Ovary (tissue), 9 donors: ENCODE data around the gene LYSMD3. TPM values are rescaled to one million over a fixed set of nuclear protein-coding genes. Genes with fewer than 3 reads are reported as not detected.

Experiments used
- DNase-seq, 5 donors: peaks; one replicate each; pipeline ENCODE4 v3.0.0-alpha.2; 2019 to 2020
- H3K27ac ChIP-seq, 2 donors: fragments of 200-600 bp; one replicate each; pipeline versions ENCODE4 v1.5.1 to v1.8.0; 2019 to 2022
- H3K27me3 ChIP-seq: fragments of 200-600 bp; one replicate; pipeline ENCODE4 v1.8.0; 2022
- H3K36me3 ChIP-seq: fragments of 200-600 bp; sonication (generic); one replicate; pipeline ENCODE4 v1.5.1; 2019
- H3K4me1 ChIP-seq: one replicate; pipeline ENCODE4 v1.8.1; 2013; ENCODE audit warnings: mild to moderate bottlenecking, moderate library complexity; ENCODE audit not compliant: insufficient read depth
- H3K4me3 ChIP-seq: fragments of 200-600 bp; sonication (generic); one replicate; pipeline ENCODE4 v1.5.1; 2017
- H3K9me3 ChIP-seq, 2 donors: fragments of 200-600 bp in 1 of 2; sonication (generic) in 1 of 2; one replicate each; pipeline versions ENCODE4 v1.5.1 to v1.8.1; 2013 to 2019; ENCODE audit warnings: mild to moderate bottlenecking in 1 of 2, moderate library complexity in 1 of 2
- EP300 ChIP-seq: sonication (generic); formaldehyde crosslinking; IDR thresholded peaks from one replicate; pipeline ENCODE4 v1.6.1; 2017; ENCODE audit warnings: antibody characterized with exemption
- POLR2A ChIP-seq: fragments of 450-650 bp; IDR thresholded peaks from one replicate; pipeline ENCODE4 v1.6.1; 2017; ENCODE audit warnings: antibody characterized with exemption, mild to moderate bottlenecking, moderate library complexity
- WGBS, 3 donors: extraction: QIAGEN DNeasy Blood & Tissue Kit in 1 of 3; methylation state at CpG; one replicate each; pipeline versions ENCODE4 v1.1.5 to v1.1.7; 2013 to 2017; 5-methylcytosine and 5-hydroxymethylcytosine counted together
- intact Hi-C, 4 donors: fragments of 100-400 bp; cut with DNase I; formaldehyde crosslinking; loops; one replicate each; pipeline versions ENCODE4 v1.11.0 to v1.15.1; 2022 to 2023
- polyA plus RNA-seq, 2 donors: library from polyadenylated mRNA; stranded (reverse); fragments of 200-250 nt in 1 of 2; fragments of 350-450 nt in 1 of 2; fragmentation: Illumina TruSeq in 1 of 2; extraction: RNeasy Lipid Tissue Mini Kit (QIAGEN cat#74804) in 1 of 2; gene quantifications; one replicate each; pipeline ENCODE4 v1.2.3, GENCODE V29; 2013 to 2014
- total RNA-seq, 7 donors: library from RNA; depleted of rRNA in 2 of 7; stranded (reverse); fragments of >200 nt in 2 of 7; fragmentation: NEBNext Ultra II Directional in 3 of 7; extraction: Animal tissue kit (Norgen Biotek cat#: 25700) in 3 of 7; gene quantifications; one replicate each; pipeline versions ENCODE4 v1.1.0 to v1.2.4, GENCODE V29; 2016 to 2023
- TF ChIP-seq, protein P1 (sequence below), 3 donors: fragments of 450-650 bp in 2 of 3; fragments of 200-600 bp in 1 of 3; IDR thresholded peaks; one replicate each; pipeline versions ENCODE4 v1.5.1 to v1.8.0; 2016 to 2022; ENCODE audit warnings: antibody characterized with exemption in 3 of 3, mild to moderate bottlenecking in 1 of 3
- donor health status: DM: no; HTN: no; CAD: no; lungs with moderate emphysema.
- donor health status: DM: no; HTN: no; CAD: no.
- donor health status: Bipolar disorder and iron deficiency.
- donor health status: DM: yes; HTN: yes; CAD: no.
- donor health status: DM: no; HTN: no; CAD: no.
- donor health status: DM: yes; HTN: yes; CAD: no.

Gene LYSMD3
- total and polyA plus RNA-seq, 9 donors, result 10.7 to 26.8 (median 23.0) TPM

DNA sequence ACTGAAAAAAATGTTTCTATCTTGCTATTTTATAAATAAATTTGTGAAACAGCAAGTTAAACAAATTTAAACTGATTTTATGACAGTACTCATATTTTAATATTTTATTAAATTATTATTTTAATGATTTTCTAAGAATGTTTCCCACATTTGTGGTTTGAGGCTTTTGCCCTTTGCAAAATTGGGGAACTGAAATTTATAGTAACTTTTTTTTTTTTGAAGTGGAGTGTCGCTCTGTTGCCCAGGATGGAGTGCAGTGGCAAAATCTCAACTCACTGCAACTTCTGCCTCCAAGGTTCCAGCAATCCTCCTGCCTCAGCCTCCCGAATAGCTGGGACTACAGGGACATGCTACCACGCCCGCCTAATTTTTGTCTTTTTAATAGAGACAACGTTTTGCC is 22.0 kb upstream of the LYSMD3 start:
- intact Hi-C loops, result no loop called here
- H3K36me3 ChIP-seq, result no peaks in the 10 kb centered on the region
- DNase-seq, result no peak
- no peaks in the 10 kb centered on the region for H3K27me3 ChIP-seq
- H3K4me1 ChIP-seq, result no peaks in the 10 kb centered on the region
- no peaks in the 10 kb centered on the region for H3K9me3 ChIP-seq
- TF ChIP-seq, protein P1, sequence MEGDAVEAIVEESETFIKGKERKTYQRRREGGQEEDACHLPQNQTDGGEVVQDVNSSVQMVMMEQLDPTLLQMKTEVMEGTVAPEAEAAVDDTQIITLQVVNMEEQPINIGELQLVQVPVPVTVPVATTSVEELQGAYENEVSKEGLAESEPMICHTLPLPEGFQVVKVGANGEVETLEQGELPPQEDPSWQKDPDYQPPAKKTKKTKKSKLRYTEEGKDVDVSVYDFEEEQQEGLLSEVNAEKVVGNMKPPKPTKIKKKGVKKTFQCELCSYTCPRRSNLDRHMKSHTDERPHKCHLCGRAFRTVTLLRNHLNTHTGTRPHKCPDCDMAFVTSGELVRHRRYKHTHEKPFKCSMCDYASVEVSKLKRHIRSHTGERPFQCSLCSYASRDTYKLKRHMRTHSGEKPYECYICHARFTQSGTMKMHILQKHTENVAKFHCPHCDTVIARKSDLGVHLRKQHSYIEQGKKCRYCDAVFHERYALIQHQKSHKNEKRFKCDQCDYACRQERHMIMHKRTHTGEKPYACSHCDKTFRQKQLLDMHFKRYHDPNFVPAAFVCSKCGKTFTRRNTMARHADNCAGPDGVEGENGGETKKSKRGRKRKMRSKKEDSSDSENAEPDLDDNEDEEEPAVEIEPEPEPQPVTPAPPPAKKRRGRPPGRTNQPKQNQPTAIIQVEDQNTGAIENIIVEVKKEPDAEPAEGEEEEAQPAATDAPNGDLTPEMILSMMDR (IDR thresholded peaks at IDR 0.05), result no peak
- TF ChIP-seq EP300 (no peak), POLR2A (no peak)
- H3K4me3 ChIP-seq, result no peak overlapping the region
- WGBS, 3 donors, result 78 to 87% (median 85%) methylated on average over 5 of the region's 5 CpGs
- no peak overlapping the region for H3K27ac ChIP-seq

DNA sequence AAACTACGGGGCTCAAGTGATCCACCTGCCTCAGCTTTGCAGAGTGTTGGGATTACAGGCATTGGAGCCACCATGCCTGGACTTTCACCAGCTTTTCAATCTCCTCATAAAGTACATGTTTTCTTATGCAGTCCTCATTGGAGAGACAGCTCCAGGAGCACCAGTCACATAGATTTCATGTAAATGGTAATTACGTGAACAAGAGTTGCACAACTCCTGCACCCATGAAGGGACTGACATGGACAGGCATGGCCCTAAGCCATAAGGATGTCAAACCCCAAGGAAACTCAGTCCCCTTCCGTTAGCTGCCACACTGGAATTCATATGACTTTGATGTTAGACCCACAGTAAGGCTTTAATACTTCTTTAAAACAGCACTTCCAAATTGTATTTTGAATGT is 21.6 kb upstream of the LYSMD3 start:
- intact Hi-C loops, result no loop called here
- H3K4me3 ChIP-seq, result no peak overlapping the region

DNA sequence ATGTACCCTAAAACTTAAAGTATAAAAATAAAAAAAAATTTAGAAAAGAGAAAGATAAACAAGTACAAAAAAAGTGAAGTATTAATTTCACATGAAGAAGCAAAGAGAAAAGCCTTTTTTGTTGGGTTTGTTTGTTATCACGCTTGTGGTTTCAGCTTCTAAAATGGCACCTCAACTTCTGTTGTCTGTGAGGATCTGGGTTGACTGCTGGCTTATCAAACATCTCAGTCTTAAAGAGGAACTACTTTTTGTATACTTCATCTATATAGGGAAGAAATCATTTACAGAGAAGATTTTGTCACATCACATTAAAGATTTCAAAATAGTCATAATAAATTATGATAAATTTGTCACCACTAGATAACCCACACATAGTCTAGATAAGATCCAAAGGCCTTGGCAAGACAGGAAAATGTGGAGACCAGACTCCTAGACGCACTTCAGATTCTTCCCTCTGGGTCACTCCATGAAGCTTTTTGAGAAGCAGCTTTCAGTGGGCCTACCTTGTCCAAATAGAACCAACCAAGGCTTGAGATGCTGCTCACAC is 20.4 kb upstream of the LYSMD3 start:
- 72 to 89% (median 76%) methylated on average over 2 of the region's 2 CpGs for WGBS, 3 donors
- TF ChIP-seq EP300 (no peak), POLR2A (no peak)
- TF ChIP-seq, protein P1 (IDR thresholded peaks at IDR 0.05), result no peak
- Histone ChIP-seq H3K4me3 (no peak overlapping the region), H3K36me3 (no peaks in the 10 kb centered on the region), H3K4me1 (no peaks in the 10 kb centered on the region), H3K27me3 (no peaks in the 10 kb centered on the region), H3K9me3 (no peaks in the 10 kb centered on the region), H3K27ac (no peak overlapping the region)
- intact Hi-C loops, result no loop called here
- DNase-seq, result no peak

More for the DNA sequence above, 21.6 kb upstream of the LYSMD3 start:
- Histone ChIP-seq H3K27me3 (no peaks in the 10 kb centered on the region), H3K27ac (no peak overlapping the region), H3K4me1 (no peaks in the 10 kb centered on the region), H3K36me3 (no peaks in the 10 kb centered on the region), H3K9me3 (no peaks in the 10 kb centered on the region)
- WGBS, 3 donors, result 85 to 89% (median 87%) methylated on average over 3 of the region's 3 CpGs
- DNase-seq, result no peak
- TF ChIP-seq EP300 (no peak), POLR2A (no peak)
- TF ChIP-seq, protein P1 (IDR thresholded peaks at IDR 0.05), result no peak

DNA sequence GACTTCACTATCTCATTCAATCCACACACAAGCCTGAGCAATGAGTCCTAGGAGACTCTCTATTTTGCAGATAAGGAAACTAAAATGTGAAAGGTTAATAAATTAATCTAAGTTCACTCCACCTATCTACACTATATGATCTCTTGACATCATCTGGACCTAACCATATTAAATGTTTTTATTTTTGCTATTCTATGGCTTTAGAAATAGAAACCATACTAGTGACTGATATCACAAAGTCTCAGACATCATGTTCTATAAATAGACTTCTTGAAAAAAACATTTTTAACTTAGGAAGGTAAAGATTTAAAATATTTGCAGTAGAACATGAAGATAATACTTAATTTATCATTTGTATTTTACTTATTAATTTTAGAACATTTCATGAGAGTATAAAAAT is 19.8 kb upstream of the LYSMD3 start:
- TF ChIP-seq POLR2A (no peak), EP300 (no peak)
- TF ChIP-seq, protein P1 (IDR thresholded peaks at IDR 0.05), result no peak
- no peaks in the 10 kb centered on the region for H3K27me3 ChIP-seq
- DNase-seq, result no peak
- intact Hi-C loops, result no loop called here
- no peaks in the 10 kb centered on the region for H3K4me1 ChIP-seq
- H3K27ac ChIP-seq, result no peak overlapping the region
- no peaks in the 10 kb centered on the region for H3K9me3 ChIP-seq
- H3K4me3 ChIP-seq, result no peak overlapping the region
- H3K36me3 ChIP-seq, result no peaks in the 10 kb centered on the region
